HuH-7.5 (cell line): ENCODE results near the gene ZDHHC3.
"Not testable (repeated sequence)": the region's sequence is repeated elsewhere in the genome, so short reads cannot be mapped to it uniquely, and the experiment has no call there.

ENCODE experiments used
- DNase-seq: peaks from one replicate; pipeline ENCODE4 v3.0.0; 2011; ENCODE audit warnings: low spot score

The ZDHHC3 gene

DNA sequence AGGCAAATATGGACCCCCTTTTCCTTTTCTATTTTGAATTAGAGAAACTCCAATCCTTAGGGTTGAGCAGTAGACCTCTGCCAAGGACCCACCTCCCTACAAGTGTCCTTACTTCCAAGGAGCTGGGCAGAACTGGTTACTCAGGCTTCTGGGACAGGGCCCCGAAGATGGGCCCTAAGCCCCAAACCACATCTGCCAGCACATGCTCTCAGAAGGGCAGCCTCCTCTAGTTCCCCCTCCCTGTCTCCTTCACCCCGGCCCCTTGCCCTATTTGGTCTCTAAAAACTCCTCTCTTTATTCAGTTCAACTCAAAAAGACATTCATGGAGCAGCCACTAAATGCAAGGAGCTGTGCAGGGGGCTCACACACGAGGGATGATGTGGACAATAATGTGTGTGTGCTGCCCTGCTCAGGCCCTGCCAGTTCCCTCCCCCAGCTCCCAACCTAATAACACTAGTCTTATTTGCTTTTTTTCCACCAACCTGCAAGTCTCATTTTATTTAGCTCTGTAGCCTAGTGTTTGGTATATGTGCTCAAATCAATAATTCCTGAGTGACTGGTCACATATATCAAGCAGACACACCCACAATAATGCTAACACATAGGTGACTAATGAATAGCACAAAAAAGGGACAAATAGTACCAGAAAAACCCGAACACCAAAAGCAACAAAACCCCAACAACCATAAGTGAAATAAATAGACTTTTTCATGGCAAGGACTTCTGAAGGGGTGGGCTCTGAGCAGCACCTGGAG lies 12.2 kb downstream of the ZDHHC3 start:
- DNase-seq = no peak

DNA sequence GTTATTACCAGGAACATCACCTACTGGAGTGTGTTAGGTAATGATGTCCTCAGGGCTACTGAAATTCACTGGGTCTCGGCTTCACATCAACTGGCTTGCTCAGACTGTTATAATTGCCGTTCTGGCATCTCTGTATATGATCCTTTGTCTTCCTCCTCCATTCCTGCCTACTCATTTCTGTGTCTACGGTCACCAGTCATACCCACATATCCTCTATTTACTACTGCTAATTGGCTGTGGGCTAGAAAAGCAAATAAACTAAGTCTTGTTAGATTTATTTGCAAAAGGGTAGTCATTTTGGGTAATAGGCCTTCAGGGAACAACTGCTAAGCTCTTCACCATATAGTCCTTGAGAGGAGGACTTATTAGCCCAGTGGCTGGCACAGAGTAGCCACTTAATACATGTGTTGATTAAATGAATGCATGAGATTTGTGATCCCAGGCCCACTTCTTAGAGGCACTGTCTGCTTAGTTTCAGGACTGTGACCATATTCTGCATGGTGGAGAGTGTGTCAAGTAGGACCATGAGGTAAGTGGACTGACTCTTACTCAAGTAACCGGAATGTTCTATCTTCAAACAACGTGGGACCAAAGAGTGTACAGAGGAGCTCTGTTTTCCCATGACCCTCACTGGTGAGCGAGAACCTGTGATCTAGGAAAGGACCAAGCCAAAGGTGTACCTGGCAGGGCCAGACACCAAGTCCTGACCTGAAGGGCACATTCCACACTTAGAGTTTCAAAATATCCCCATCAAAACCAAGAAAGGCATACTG lies 13.2 kb downstream of the ZDHHC3 start:
- DNase-seq = no peak

DNA sequence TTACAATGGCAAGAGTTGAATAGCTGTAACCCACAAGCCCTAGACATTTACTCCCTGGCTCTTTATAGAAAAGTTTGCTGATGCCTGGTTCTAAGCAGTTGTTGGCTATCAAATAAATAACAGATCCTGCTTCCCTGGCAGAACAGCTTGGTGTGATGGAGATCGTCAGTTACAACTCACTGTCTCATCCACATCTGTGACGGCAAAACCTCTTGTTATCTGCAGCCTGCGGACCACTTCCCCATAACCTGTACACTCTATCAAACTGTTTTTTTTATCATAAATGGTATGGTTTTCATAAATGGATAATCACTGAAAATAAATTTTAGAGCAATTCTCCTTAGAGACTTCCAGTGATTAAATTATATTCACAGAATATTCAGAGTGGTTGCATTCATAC lies 14.1 kb downstream of the ZDHHC3 start:
- DNase-seq = no peak

DNA sequence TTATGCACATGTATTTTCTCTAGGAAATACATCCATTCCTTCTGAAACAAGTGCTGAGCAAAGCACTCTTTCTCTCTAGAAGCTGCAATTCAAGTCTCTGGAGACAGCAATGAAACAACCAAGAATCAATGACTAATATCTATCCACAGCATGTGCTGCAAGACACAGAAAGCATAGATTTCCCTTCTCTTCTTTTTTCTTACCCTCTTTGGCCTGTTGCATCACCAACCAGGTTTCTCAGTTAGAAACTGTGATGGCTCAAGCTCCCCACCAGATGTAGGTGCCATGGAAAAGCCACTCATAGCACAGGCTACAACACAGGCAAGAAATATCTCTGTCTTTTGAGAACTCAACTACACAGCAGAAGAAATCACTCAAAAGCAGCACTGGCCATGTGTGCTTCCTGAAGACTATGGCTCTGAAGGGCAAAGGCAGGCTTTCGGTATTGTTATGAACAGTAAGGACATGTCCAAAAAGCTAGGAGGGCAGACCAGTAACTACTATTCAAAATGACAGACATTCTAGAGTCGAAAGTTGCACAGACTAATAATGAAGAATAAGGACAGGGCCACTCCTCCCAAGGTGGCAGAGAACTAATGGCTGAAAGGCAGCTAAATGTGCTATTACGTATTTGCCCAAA lies 15.5 kb downstream of the ZDHHC3 start:
- no peak for DNase-seq

DNA sequence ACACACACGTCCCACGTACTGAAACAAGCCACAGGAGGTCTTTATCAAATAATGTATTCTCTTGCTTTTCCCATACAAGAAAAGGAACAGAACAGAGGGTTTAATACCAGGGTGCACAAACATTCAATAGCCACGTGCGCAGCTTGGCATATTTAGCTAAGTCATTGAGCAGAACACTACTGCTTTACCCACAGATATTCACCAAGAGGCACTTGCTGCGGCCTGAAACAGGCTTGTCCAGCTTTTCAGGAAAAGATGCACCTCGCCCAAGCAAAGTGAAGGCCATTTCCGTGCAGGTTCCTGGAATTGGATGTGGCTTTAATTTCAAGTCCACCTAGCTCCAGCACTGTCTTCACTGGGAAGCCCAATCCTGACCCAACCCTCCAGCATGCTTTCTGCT lies 17.6 kb downstream of the ZDHHC3 start:
- no peak for DNase-seq

DNA sequence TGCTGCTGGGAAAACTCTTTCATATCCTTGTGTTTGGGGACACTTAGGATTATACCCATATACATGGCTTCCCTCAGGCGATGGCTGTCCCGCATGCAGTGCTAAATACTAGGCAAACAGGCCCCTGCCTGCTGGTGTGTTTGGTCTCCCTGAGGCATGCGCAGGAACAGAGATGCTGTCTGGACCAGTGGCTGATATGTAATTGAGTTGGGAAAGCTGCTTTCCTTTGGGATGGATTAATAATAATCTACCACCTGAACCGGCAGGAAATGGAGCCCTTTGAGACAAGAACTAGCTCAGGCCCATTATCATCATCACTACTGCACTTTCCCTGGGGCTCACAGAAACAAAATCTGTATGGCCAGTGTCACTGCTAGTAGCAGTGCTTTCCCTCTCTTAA lies 18.0 kb downstream of the ZDHHC3 start:
- no peak for DNase-seq

DNA sequence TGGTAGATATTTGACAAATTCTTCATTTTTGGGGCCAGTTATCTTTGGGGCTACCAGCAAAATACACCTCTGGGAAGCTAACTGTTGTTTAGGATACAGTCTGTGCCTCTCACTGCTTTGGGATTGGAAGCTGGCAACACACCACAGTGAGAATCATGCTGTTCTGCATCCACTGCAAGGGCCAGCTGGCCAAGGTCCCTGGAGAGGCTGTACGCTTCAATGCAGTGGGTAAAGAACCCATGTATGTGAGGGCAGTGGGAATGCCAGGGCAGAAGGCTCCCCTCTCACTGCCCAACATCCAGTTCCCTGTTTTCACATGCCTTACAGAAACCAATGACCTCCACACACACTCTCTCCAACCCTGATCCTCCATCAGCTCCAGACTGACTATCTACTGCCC lies 20.1 kb downstream of the ZDHHC3 start:
- no peak for DNase-seq

DNA sequence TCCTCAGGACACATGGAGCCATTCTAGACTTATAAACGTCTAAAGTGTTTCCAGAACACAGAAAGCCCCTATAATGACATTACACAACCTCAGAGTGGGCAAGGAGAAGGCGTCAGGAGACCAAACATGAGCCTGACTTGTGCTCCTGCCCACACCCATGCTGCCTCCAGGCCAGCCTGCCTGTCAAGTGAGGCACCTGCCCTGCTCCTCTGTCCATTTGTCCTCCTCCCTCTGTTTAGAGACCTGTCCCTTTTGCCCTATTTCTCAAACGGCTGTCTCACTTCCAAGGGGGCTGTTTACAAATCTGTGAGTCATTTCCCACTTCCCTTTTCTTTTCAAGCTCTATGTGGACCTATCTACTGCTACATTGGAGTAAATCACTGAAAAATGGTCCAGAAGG lies 21.0 kb downstream of the ZDHHC3 start:
- no peak for DNase-seq

DNA sequence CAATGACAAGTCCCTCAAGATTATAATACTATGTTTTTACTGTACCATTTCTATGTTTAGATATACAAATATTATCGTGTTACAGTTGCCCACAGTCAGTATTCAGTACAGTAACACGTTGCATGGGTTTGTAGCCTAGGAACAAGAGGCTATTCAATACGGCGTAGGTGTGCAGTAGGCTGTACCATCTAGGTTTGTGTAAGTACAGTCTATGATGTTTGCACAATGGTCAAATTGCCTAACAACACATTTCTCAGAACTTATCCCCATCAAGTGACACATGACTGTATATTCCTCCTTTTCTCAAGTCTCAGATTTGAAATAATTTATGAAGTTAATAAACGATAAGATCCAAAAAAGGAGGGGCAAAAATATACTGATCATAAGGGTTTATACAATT lies 21.7 kb downstream of the ZDHHC3 start:
- no peak for DNase-seq

DNA sequence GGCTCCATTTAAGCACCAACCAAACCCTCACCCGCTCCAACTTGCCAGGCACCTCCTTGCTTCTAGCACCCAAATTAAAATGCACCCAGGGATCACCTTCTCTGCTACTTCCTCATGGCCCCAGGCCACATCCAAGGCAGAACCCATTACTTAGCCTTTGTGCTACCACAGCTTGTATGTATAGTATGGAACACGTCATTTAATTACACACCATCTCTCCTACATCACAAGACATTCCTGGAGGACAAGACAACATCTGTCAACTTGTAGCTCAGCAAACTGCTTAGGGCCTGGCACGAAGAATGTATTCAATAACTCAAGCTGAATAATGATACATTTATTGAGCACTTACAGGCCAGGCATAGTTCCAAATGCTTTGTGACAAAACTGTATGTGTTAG lies 23.3 kb downstream of the ZDHHC3 start:
- no peak for DNase-seq

DNA sequence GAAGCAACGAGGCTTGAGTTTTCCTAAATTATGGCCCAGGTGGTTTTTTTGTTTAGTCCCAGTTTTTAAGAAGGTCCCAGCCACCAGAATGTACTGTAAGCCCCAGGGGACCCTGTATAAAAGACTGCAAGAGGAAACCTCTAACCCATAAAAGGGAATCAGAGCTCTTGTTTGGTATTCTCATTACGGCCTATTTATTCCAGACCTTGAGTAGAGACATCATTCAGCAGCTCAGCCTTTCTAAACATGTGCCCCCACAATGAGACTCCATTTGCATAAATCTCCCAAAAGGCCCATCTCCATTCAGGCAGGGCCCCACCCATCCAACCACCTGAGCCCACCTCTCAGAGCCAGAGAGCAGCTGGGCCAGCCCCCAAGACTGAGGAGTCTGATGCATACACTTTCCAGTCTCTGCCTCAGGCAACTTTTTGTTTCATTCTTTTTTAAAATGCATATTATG lies 25.7 kb downstream of the ZDHHC3 start:
- DNase-seq = no peak

DNA sequence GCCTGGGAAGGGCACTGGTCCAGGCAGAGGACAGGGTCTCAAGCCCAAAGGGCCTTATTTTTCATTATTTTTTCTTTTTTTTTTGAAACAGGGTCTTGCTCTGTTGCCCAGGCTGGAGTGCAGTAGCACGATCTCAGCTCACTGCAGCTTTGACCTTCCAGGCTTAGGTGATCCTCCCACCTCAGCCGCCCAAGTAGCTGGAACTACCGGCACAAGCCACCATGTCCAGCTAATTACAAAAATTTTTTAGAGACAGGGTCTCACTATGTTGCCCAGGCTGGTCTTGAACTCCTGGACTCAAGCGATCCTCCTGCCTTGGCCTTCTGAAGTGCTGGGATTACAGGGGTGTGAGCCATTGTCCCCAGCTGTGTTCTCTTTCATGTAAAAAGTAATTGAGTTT lies 26.2 kb downstream of the ZDHHC3 start:
- not testable (repeated sequence) for DNase-seq

DNA sequence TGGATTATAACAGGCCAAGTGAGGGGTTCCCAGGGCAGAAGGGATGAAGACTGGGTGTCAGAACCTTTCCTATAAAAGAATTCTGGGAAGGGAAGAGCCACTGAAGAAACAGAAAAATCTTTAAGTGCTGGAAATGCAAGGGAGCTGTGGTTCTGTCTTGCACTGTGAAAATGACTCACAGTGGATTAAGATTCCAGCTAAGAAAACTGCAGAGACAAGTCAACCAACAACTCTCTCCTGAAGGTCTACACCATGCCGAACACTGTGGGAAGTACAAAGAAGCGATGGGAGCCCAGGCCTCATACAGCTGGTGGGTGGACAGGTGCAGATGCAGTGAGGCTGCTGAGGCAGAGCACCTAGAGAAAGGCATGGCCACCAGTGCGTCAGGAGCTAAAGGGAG lies 27.7 kb downstream of the ZDHHC3 start:
- no peak for DNase-seq

DNA sequence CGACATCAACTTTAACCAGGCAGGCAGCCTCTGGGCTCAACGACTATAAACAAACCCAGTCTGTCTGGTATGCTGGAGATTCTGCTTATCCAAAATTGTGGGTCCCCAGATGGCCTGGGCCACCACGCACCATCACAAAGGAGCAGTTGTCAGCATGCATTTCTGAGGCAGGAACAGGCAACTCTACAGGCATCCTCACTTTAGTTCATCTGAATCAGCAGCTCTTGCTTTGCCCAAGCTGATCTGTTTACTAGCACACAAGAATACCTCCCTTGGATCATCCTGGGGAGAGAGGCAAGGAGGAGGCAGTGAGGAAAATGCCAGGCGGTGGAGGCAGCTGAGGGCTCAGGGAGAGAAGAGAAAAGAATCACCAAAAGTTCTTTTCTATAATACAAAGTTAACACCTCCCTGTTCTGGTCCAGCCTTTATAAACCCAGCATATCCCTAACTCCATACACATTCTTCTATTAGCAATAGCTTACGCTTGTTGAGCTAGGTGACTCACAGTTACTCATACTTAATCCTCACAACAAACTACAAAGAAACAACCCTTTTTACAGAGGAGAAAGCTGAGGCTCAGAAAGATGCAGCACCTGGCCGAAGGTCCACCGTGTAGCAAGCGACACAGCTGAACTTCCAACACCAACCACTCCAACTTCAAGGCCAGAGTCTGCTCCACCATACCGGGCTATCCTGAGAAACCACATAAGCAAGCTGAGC lies 33.6 kb downstream of the ZDHHC3 start:
- no peak for DNase-seq

DNA sequence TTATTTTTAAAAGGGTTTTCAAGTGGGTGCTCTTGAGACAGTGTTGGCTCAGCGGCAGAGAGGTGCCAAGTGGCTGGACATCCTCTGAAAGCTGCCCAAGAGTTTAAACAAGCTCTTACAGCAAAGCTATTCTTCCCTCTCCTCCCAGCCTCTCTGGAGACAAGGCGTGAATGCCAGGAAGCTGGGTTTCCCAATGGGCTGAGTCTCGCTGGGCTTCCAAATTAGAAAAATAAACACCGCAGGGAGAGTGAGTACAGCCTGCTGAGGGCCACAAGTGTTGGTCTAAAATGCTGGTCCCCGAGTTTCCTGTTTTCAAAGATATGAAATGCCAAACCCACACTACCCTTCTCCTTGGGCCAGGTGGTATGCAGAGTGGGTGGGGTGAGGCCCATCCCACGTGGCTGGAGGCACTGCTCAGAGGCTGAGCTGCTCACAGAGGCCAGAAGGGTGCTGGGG lies 36.4 kb downstream of the ZDHHC3 start:
- DNase-seq = no peak

DNA sequence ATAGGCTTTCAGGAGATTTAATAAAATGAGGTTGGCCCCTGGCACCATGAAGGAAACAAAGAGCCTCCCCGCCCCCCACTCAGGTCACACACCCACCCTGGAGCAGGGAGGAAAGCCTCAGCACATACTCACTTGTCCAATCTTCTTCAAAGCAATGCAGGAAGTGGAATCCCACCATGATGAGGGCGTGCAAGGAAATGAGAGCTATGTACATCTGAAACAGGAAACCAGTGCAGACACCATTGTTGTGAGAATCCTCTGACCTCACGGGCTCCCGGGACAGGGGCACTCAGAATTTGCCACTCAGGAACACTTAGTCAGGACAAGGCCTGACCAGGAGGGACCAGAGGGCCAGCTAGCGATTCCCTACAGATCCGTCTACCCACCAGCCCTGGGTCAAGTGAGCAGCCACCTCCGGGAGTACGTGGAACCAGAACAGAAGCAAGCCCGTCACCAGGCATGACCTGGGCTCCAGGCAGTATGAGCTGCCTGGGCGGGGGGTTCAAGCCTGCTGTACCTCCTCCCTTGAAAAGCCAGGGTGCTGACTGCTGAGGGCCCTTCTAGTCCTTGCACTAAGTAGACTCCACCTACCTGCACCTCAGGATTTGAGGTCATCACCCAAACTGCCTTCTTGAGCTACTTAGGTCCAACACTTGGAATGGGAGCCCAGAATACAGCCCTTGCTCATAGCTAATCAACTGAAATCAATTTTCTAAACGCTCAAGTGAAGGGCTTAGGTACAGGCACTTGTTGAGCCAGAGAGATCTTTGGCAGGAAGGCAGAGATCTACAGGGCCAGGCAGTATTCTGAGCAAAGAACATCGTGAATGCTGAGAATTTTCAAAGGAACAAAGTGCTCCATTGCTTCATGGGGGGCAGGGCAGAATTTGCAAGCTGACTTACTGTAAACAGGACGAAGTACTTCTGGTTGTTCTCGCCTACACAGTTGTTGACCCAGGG lies 42.7 kb downstream of the ZDHHC3 start:
- DNase-seq = no peak

DNA sequence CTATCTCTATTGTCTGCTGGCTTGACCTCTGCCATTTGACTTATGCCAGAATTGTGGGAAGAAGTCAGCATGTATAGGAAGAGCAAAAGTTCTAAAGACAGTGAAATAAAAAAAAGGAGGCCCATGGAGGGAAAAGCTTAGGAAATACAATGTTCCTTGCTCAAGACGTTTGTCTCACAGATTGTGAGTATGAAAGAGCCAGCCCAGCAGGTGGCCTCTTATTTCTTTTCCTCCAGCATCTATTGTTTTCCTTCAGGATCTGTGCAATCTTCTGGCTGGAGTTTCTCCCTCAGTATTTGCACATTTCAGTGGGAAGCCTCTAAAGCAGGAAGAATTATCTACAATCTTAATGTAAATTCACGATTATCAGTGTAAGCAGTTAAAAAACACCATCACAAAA lies 43.7 kb downstream of the ZDHHC3 start:
- DNase-seq = no peak

DNA sequence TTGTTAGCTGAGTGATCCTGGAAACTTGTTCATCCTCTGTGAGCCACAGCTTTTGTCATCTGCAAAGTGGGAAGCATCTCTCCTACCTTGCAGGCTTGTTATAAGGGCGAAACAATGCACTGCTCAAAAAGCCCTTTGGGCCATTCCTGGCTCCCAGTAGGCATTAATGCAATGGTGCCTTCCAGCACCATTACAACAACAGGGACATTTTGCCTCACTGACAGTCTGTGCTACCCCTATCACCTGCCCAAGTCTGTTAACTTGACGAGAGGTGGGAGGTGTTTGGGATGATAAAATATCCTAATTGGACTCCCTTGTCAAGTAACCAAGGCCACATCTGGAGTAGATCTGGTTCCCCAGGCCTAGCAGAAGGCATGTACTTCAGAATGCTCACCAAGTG lies 44.2 kb downstream of the ZDHHC3 start:
- DNase-seq = no peak

DNA sequence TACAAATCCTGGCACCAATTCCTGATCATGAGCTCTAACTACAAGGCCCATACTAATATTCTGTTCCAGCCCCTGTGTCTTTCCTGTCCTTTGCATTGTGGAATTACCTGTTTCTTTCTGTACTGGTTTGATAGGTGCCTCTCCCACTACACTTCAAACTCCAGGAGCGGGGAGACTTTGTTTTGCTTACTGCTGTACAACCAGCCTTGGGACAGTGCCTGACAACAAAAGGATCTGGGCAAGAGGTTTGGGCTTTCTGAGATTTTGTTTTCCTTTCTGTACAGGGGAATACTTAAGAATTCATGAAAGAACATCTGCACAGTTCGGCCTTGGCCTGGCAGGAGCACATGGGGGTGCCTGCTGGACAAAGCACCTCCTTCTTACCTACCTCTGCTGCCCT lies 45.1 kb downstream of the ZDHHC3 start:
- no peak for DNase-seq

DNA sequence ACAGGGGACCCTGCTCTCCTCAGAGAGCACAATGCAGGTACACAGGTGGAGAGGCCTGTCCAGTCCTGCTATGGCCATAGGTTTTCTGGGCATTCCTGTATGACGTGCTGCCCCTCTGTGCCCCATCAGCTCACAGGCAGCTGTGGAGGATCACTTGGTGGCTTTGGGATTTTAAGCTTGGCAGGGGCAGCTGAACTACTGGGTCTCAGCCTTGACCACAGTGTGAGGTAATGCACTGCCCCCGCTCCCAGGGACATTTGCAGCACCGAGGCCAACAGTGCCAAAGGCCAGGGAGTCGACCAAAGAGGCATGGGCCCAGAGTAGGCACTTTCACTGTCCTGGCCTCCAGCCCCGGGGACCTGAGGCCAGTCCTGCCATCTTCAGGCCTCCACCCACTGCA lies 46.2 kb downstream of the ZDHHC3 start:
- DNase-seq = no peak

DNA sequence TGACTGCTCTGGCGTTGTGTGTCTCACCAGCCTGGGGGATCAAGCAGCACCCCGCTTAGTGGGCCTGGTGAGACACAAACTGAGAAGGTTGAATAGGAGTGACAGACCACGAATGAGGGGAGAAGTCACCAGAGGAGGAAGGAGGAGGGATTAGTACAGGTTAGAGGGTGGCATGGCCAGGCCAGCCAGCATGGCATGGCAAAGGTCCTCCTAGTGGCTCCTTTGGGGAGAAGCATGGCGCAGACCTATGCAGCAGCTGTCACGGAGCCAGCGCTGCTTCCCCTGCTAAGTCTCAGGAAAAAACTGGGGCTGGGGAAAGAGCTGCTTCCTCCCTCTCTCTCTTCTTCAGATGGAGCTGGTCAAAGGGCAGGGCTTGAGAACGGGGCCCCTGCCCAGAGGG lies 48.6 kb downstream of the ZDHHC3 start:
- DNase-seq = no peak
